ENCODE data around the gene FGD4.
A peak's percentile ranks its signal among the peaks of the same experiment; 100 is the strongest.

FGD4 gene

GRCh38 chr12:32618115-32618514 is 218.8 kb downstream of the FGD4 start:
- no peak for DNase-seq

GRCh38 chr12:32627976-32628375 is 228.6 kb downstream of the FGD4 start:
- no peak for DNase-seq

GRCh38 chr12:32641287-32641901 is 242.0 kb downstream of the FGD4 start:
- DNase-seq, result no peak

- no peak for DNase-seq
These were observed 245.1 kb downstream of the FGD4 start for GRCh38 chr12:32644431-32644830.

- DNase-seq, result no peak
These were observed 247.9 kb downstream of the FGD4 start for GRCh38 chr12:32647275-32647674.

- DNase-seq, result no peak
These were observed 251.2 kb downstream of the FGD4 start for GRCh38 chr12:32650508-32650907.

GRCh38 chr12:32651151-32651955 is 252.0 kb downstream of the FGD4 start:
- no peak for DNase-seq

GRCh38 chr12:32651956-32652210 is 252.5 kb downstream of the FGD4 start:
- DNase-seq, result no peak

- no peak for DNase-seq
These were observed 260.6 kb downstream of the FGD4 start for GRCh38 chr12:32659908-32660440.

GRCh38 chr12:32661706-32662105 is 262.3 kb downstream of the FGD4 start:
- no peak for DNase-seq

GRCh38 chr12:32662665-32663064 is 263.3 kb downstream of the FGD4 start:
- no peak for DNase-seq

GRCh38 chr12:32666018-32666417 is 266.7 kb downstream of the FGD4 start:
- DNase-seq, result no peak

- no peak for DNase-seq
These were observed 270.2 kb downstream of the FGD4 start for GRCh38 chr12:32669584-32669983.

GRCh38 chr12:32671930-32672780 is 272.8 kb downstream of the FGD4 start:
- DNase-seq, result peak; percentile 62

- peak; percentile 81 for DNase-seq
These were observed 279.9 kb downstream of the FGD4 start, which contains the start of gene DNM1L for GRCh38 chr12:32679091-32679919. Gene DNM1L, plus strand, starts transcription at chr12:32679301. Its CDS starts 63 bp downstream, at chr12:32679364.

GRCh38 chr12:32679920-32680237 is 280.5 kb downstream of the FGD4 start:
- DNase-seq, result no peak

- no peak for DNase-seq
These were observed 281.4 kb downstream of the FGD4 start for GRCh38 chr12:32680787-32681186.

GRCh38 chr12:32681272-32681671 is 281.9 kb downstream of the FGD4 start:
- no peak for DNase-seq

GRCh38 chr12:32686340-32686739 is 287.0 kb downstream of the FGD4 start:
- DNase-seq, result no peak

GRCh38 chr12:32688786-32689185 is 289.4 kb downstream of the FGD4 start:
- DNase-seq, result no peak

GRCh38 chr12:32690927-32691326 is 291.6 kb downstream of the FGD4 start:
- no peak for DNase-seq

GRCh38 chr12:32692358-32692757 is 293.0 kb downstream of the FGD4 start:
- no peak for DNase-seq

GRCh38 chr12:32693036-32693435 is 293.7 kb downstream of the FGD4 start:
- no peak for DNase-seq
